HEK293T (cell line): Measurements from ENCODE around the gene GALNT18.

Experiments
- CTCF ChIA-PET: fragments of 350-600 bp; formaldehyde crosslinking; extraction: SDS; loops from one replicate; lab custom pipeline; 2021; ENCODE audit warnings: antibody characterized with exemption, inconsistent platforms; lab: Yijun Ruan, JAX
- POLR2A ChIA-PET: fragments of 350-600 bp; formaldehyde crosslinking; extraction: SDS; loops from one replicate; lab custom pipeline; 2020; ENCODE audit warnings: antibody characterized with exemption, inconsistent platforms; lab: Yijun Ruan, JAX
- DNase-seq: peaks from one replicate; pipeline ENCODE4 v3.0.0; 2012; ENCODE audit warnings: mixed read lengths; ENCODE audit errors: extremely low spot score
- ARNT ChIP-seq: fragments of 450-650 bp; IDR thresholded peaks from 2 replicates; pipeline ENCODE4 v1.6.1; 2017; ENCODE audit warnings: mild to moderate bottlenecking
- BHLHE40 ChIP-seq: fragments of 450-650 bp; IDR thresholded peaks from 2 replicates; pipeline ENCODE4 v1.6.1; 2016; ENCODE audit warnings: mild to moderate bottlenecking, moderate library complexity, borderline replicate concordance
- CTBP1 ChIP-seq: fragments of 450-650 bp; IDR thresholded peaks from 2 replicates; pipeline ENCODE4 v1.6.1; 2016; ENCODE audit warnings: borderline replicate concordance
- ELF4 ChIP-seq: fragments of 450-650 bp; IDR thresholded peaks from 2 replicates; pipeline ENCODE4 v1.6.1; 2017; ENCODE audit warnings: antibody characterized with exemption
- FOXA1 ChIP-seq: fragments of 450-650 bp; IDR thresholded peaks from 2 replicates; pipeline ENCODE4 v1.6.1; 2016; ENCODE audit warnings: mild to moderate bottlenecking
- FOXK2 ChIP-seq: fragments of 450-650 bp; IDR thresholded peaks from 2 replicates; pipeline ENCODE4 v1.6.1; 2016; ENCODE audit warnings: mild to moderate bottlenecking
- FOXM1 ChIP-seq: fragments of 450-650 bp; IDR thresholded peaks from 2 replicates; pipeline ENCODE4 v1.6.1; 2017; ENCODE audit warnings: mild to moderate bottlenecking, borderline replicate concordance
- HDGF ChIP-seq: fragments of 450-650 bp; IDR thresholded peaks from 2 replicates; pipeline ENCODE4 v1.6.1; 2017; ENCODE audit warnings: antibody characterized with exemption, borderline replicate concordance
- L3MBTL2 ChIP-seq: fragments of 450-650 bp; conservative IDR thresholded peaks from 2 replicates; pipeline ENCODE4 v1.6.1; 2016; ENCODE audit warnings: mild to moderate bottlenecking
- LEF1 ChIP-seq: fragments of 450-650 bp; IDR thresholded peaks from 2 replicates; pipeline ENCODE4 v1.6.1; 2017; ENCODE audit warnings: mild to moderate bottlenecking, borderline replicate concordance
- NFRKB ChIP-seq: fragments of 450-650 bp; IDR thresholded peaks from 2 replicates; pipeline ENCODE4 v1.6.1; 2016; ENCODE audit warnings: mild to moderate bottlenecking, moderate library complexity
- PKNOX1 ChIP-seq: fragments of 450-650 bp; IDR thresholded peaks from 2 replicates; pipeline ENCODE4 v1.6.1; 2016
- SP1 ChIP-seq: fragments of 450-650 bp; IDR thresholded peaks from 2 replicates; pipeline ENCODE4 v1.6.1; 2017
- SUZ12 ChIP-seq: fragments of 450-650 bp; IDR thresholded peaks from 2 replicates; pipeline ENCODE4 v1.6.1; 2016; ENCODE audit warnings: mild to moderate bottlenecking
- TARDBP ChIP-seq: fragments of 450-650 bp; IDR thresholded peaks from 2 replicates; pipeline ENCODE4 v1.6.1; 2016
- ZNF384 ChIP-seq: fragments of 450-650 bp; IDR thresholded peaks from 2 replicates; pipeline ENCODE4 v1.6.1; 2016

GALNT18 gene

GRCh38 chr11:11292839-11293238 is 329.0 kb downstream of the GALNT18 start:
- POLR2A ChIA-PET, result no interaction called here
- CTCF ChIA-PET, result no interaction called here
- DNase-seq, result no peak
- TF ChIP-seq ELF4 (no peak), FOXA1 (no peak), ARNT (no peak), LEF1 (no peak), NFRKB (no peak), CTBP1 (no peak), SP1 (no peak), FOXM1 (no peak), PKNOX1 (no peak), SUZ12 (no peak), BHLHE40 (no peak), TARDBP (no peak), HDGF (no peak), ZNF384 (no peak), L3MBTL2 (no peak), FOXK2 (no peak)

DNA sequence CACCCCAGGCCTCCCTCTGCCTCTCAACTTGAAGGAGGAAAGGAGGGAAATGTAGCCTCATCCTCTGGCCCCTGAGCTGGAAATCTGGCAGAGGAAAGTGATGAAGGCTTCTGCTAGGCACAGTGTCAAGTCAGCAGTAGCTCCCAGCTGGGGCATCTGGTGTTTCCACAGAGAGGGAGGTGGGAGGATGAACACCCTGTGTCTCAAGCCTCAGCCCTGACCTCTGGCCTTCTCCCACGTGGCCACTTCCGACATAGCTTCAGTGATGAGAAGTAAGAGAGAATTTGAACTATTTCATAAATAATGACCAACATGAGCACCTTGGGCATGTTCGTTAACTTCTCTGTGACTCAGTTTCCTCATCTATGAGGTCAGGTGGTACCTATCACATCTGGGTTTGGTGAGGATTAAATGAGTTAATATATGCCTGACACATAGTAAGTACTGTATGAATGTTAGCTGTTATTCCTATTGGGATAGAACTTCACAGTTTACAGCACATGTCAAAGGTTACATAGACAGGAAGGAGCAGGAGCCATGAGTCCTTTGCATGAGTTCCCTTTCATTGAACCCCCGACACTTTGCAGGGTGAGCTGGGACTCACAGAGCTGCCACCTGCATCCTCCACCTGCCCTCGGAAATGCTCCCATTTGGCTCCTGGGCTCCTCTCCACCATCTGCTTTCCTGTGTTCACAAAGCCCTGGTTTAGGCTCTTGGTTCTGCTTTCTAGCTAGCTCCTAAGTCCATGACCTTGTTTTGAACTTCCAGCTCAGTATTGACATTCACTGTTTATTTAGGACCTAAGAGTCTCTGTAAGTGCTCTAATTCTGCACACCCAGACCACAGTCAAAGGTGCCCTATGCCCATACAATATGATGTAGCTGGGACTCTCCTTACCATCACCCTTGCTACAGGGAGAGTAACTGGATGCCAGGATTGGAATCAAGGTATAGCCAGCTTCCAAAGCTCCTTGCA is 330.5 kb downstream of the GALNT18 start:
- CTCF ChIA-PET, result no interaction called here
- no peak for TF ChIP-seq NFRKB
- TF ChIP-seq PKNOX1, result no peak
- no peak for TF ChIP-seq SP1
- POLR2A ChIA-PET, result no interaction called here
- no peak for DNase-seq

DNA sequence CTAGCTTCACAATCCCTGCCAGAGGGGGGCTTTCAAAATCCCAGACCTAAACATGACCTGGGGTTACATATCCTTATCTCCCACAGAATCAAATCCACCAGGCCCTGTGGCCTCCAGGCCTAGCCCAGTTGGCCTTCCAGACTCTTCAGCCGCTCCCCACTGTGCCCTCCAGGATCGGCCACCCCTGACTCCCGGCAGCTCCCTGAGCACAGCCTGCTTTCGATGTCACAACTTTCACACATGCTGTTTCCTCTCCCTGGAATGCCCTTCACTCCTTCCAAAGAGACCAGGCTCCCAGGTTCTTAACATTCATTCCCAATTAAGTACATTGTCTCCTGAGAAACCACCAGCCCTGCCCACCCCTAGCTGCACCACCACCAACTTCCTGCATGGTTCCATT is 331.5 kb downstream of the GALNT18 start:
- DNase-seq, result no peak
- CTCF ChIA-PET, result no interaction called here
- no peak for TF ChIP-seq PKNOX1
- no peak for TF ChIP-seq SP1
- POLR2A ChIA-PET, result no interaction called here

DNA sequence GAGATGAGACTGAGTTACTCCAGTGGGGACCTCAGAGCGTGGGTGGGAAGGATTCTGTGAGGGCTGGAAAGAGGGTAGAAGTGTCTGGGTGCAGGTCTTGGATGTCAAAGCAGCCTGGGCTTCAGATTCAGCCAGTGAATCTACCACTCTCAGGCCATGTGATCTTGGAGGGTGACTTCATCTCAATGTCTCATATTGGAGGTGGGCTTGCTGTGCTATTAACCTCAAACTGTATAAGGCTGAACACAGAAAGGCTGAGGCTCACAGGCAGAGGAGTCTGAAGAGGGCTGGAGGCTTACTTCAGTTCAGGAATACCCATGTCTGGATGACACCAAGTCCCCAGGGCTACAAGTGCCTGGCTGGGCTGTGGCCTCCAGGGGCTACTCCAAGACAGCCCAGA is 332.1 kb downstream of the GALNT18 start:
- ChIA-PET POLR2A (no interaction called here), CTCF (no interaction called here)
- TF ChIP-seq FOXA1, result no peak
- TF ChIP-seq NFRKB, result no peak
- no peak for TF ChIP-seq BHLHE40
- TF ChIP-seq FOXK2, result no peak
- TF ChIP-seq SUZ12, result no peak
- TF ChIP-seq L3MBTL2, result no peak
- TF ChIP-seq CTBP1, result no peak
- no peak for TF ChIP-seq FOXM1
- no peak for TF ChIP-seq ELF4
- TF ChIP-seq TARDBP, result no peak
- TF ChIP-seq PKNOX1, result no peak
- TF ChIP-seq ZNF384, result no peak
- no peak for TF ChIP-seq ARNT
- no peak for TF ChIP-seq HDGF
- no peak for TF ChIP-seq LEF1
- no peak for TF ChIP-seq SP1

GRCh38 chr11:11288972-11289616 is 332.7 kb downstream of the GALNT18 start:
- no peak for DNase-seq
- ChIA-PET CTCF (no interaction called here), POLR2A (no interaction called here)
- no peak for TF ChIP-seq BHLHE40
- no peak for TF ChIP-seq FOXA1
- no peak for TF ChIP-seq FOXM1
- no peak for TF ChIP-seq SUZ12

More for the DNA sequence above, 332.1 kb downstream of the GALNT18 start:
- DNase-seq, result no peak

DNA sequence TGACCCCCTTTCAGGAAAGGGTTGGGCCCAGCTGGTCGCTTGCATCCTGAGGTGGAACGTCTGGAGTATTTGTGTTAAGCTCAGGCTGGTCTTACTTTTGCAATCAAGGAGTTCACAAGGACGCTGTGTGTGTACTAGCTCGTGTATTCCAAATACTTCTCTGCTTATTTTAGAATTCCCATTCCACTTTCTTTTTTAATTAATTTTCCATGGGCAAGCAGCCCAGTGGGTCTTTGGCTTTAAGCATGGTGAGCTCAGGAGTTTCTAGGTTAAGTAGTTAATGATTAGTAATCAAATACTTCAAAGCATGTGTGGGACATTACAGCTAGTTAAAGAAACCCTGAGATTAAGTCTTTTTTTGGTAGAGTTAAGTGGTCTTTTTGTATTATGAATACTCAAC is 337.3 kb downstream of the GALNT18 start:
- no peak for DNase-seq
- TF ChIP-seq CTBP1 (no peak), PKNOX1 (no peak), ELF4 (no peak), FOXM1 (no peak), HDGF (no peak), FOXK2 (no peak), LEF1 (no peak), ZNF384 (no peak), SP1 (no peak), NFRKB (no peak), TARDBP (no peak), SUZ12 (no peak)
- POLR2A ChIA-PET, result no interaction called here
- CTCF ChIA-PET, result interaction anchor here (0.7 kb wide), 1 partner anchor 247 kb away, joined by 4 read pairs; no protein-coding TSS in a partner anchor
